Neural cell (in vitro differentiated cells): ENCODE measurements around the gene SYF2. TPM values are rescaled to one million over a fixed set of nuclear protein-coding genes. Genes with fewer than 3 reads are reported as not detected.

Experiments
- H2AFZ ChIP-seq: fragments of 200-600, 300-800 bp; sonication (generic), shearing (Covaris generic); 2 replicates; pipeline ENCODE4 v1.6.0; 2014; ENCODE audit warnings: low read depth, mild to moderate bottlenecking, antibody characterized with exemption, low read length, moderate library complexity
- H3F3A ChIP-seq: fragments of 200-600 bp; shearing (Covaris generic); 2 replicates; pipeline ENCODE4 v1.6.1; 2016; ENCODE audit warnings: mild to moderate bottlenecking, moderate library complexity, mixed read lengths, antibody characterized with exemption, low read length; ENCODE audit not compliant: insufficient read depth, poor library complexity, severe bottlenecking
- H3K27ac ChIP-seq: fragments of 200-600, 300-800 bp; sonication (generic), shearing (Covaris generic); 2 replicates; pipeline ENCODE4 v1.5.1; 2014; ENCODE audit warnings: mild to moderate bottlenecking, low read length, moderate library complexity
- H3K27me3 ChIP-seq: fragments of 300-800, 200-600 bp; sonication (generic), shearing (Covaris generic); 2 replicates; pipeline ENCODE4 v1.6.0; 2014; ENCODE audit warnings: mild to moderate bottlenecking, low read depth, low read length, moderate library complexity; ENCODE audit not compliant: insufficient read depth
- H3K36me3 ChIP-seq: fragments of 300-800, 200-600 bp; sonication (generic), shearing (Covaris generic); 2 replicates; pipeline ENCODE4 v1.5.1; 2014; ENCODE audit warnings: mild to moderate bottlenecking, antibody characterized with exemption, low read length, moderate library complexity; ENCODE audit not compliant: insufficient read depth
- H3K4me2 ChIP-seq: fragments of 300-800, 200-600 bp; sonication (generic), shearing (Covaris generic); 2 replicates; pipeline ENCODE4 v1.6.0; 2014; ENCODE audit warnings: mild to moderate bottlenecking, low read length
- H3K4me3 ChIP-seq: fragments of 300-800, 200-600 bp; sonication (generic), shearing (Covaris generic); 2 replicates; pipeline ENCODE4 v1.5.1; 2014; ENCODE audit warnings: mild to moderate bottlenecking, low read length, moderate library complexity
- H3K79me2 ChIP-seq: fragments of 200-600 bp; shearing (Covaris generic); replicated peaks from 2 replicates; pipeline ENCODE4 v1.6.0; 2014; ENCODE audit warnings: mild to moderate bottlenecking, low read length, moderate library complexity; ENCODE audit not compliant: insufficient read depth
- H3K9ac ChIP-seq: fragments of 300-800, 200-600 bp; sonication (generic), shearing (Covaris generic); 2 replicates; pipeline ENCODE4 v1.6.1; 2016; ENCODE audit warnings: mild to moderate bottlenecking, low read length, mixed read lengths
- H3K9me2 ChIP-seq: fragments of 200-600 bp; shearing (Covaris generic); 2 replicates; pipeline ENCODE4 v1.6.1; 2016; ENCODE audit warnings: mild to moderate bottlenecking, low read length, mixed read lengths; ENCODE audit not compliant: insufficient read depth
- H3K9me3 ChIP-seq: fragments of 200-600, 300-800 bp; sonication (generic), shearing (Covaris generic); 2 replicates; pipeline ENCODE4 v1.6.1; 2016; ENCODE audit warnings: mild to moderate bottlenecking, mixed run types, low read length, moderate library complexity, mixed read lengths
- H4K20me1 ChIP-seq: fragments of 200-600 bp; shearing (Covaris generic); 2 replicates; pipeline ENCODE4 v1.6.1; 2016; ENCODE audit warnings: mild to moderate bottlenecking, mixed run types; ENCODE audit not compliant: insufficient read depth
- EP300 ChIP-seq: fragments of 450-650 bp; conservative IDR thresholded peaks from 2 replicates; pipeline ENCODE4 v1.6.1; 2014; ENCODE audit warnings: antibody characterized with exemption, mild to moderate bottlenecking, moderate library complexity; ENCODE audit not compliant: poor library complexity, severe bottlenecking
- EZH2 ChIP-seq: fragments of 200-600, 300-800 bp; shearing (Covaris generic), sonication (generic); IDR thresholded peaks from 2 replicates; pipeline ENCODE4 v1.6.1; 2014; ENCODE audit warnings: antibody characterized with exemption, low read length, borderline replicate concordance, mild to moderate bottlenecking; ENCODE audit not compliant: insufficient read depth, poor library complexity, severe bottlenecking
- MXI1 ChIP-seq: fragments of 450-650 bp; conservative IDR thresholded peaks from 2 replicates; pipeline ENCODE4 v1.6.1; 2014; ENCODE audit warnings: antibody characterized with exemption, mild to moderate bottlenecking; ENCODE audit not compliant: poor library complexity, severe bottlenecking
- POLR2AphosphoS5 ChIP-seq: IDR thresholded peaks from 2 replicates; pipeline ENCODE4 v1.6.1; 2012
- RAD21 ChIP-seq: fragments of 450-650 bp; conservative IDR thresholded peaks from 2 replicates; pipeline ENCODE4 v1.6.1; 2014; ENCODE audit warnings: antibody characterized with exemption, mild to moderate bottlenecking, moderate library complexity
- SMC3 ChIP-seq: fragments of 450-650 bp; conservative IDR thresholded peaks from 2 replicates; pipeline ENCODE4 v1.6.1; 2014; ENCODE audit warnings: antibody characterized with exemption, mild to moderate bottlenecking, moderate library complexity; ENCODE audit not compliant: poor library complexity
- TAF1 ChIP-seq: IDR thresholded peaks from 2 replicates; pipeline ENCODE4 v1.6.1; 2012; ENCODE audit warnings: low read depth
- polyA plus RNA-seq: library from polyadenylated mRNA; depleted of rRNA; stranded (reverse); fragments of >200 nt; gene quantifications from 2 replicates; pipeline ENCODE4 v1.2.3, GENCODE V29; 2014
- TF ChIP-seq, protein P1 (sequence below): fragments of 450-650 bp; IDR thresholded peaks from 2 replicates; pipeline ENCODE4 v1.5.1; 2014; ENCODE audit warnings: antibody characterized with exemption, mild to moderate bottlenecking, moderate library complexity; ENCODE audit not compliant: poor library complexity, severe bottlenecking
- TF ChIP-seq, protein P2 (sequence below): IDR thresholded peaks from 2 replicates; pipeline ENCODE4 v1.6.1; 2012; ENCODE audit warnings: borderline replicate concordance

Gene SYF2
- polyA plus RNA-seq, 1 donor from 2014 or later = 94.1 TPM

DNA sequence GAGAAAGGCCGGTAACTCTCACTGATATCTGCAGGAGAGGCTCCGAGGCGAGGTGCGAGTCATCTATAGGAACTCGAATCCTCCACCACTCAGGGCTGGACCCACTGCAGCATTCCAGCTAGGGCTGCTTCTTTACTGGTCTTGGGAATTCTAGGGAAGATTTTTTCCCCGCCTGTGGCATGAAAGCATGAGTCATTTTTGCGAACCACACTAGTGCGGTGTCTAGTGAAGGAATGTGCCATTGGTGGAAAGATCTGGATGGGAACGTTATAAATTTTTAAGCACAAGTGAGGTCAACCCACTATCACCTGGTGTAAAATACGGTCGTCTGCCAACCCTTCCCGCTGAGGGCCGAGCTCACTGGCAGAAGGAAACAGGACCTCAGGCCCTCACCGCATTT lies 49.7 kb downstream of the SYF2 start:
- H3K27ac ChIP-seq = no peak overlapping the region
- no peak overlapping the region for H2AFZ ChIP-seq
- H3K9me2 ChIP-seq = no peaks in the 10 kb centered on the region
- H3K9ac ChIP-seq = no peak overlapping the region
- H3K4me3 ChIP-seq = no peak overlapping the region
- H3K9me3 ChIP-seq = no peaks in the 10 kb centered on the region
- H3K79me2 ChIP-seq = no peaks in the 10 kb centered on the region
- no peak overlapping the region for H3K4me2 ChIP-seq
- H4K20me1 ChIP-seq = no peaks in the 10 kb centered on the region
- no peaks in the 10 kb centered on the region for H3K27me3 ChIP-seq
- no peaks in the 10 kb centered on the region for H3F3A ChIP-seq
- no peaks in the 10 kb centered on the region for H3K36me3 ChIP-seq
- TF ChIP-seq POLR2AphosphoS5 (no peak), TAF1 (no peak), MXI1 (no peak), RAD21 (no peak), EP300 (no peak), EZH2 (no peak), SMC3 (no peak)
- TF ChIP-seq, protein P1, sequence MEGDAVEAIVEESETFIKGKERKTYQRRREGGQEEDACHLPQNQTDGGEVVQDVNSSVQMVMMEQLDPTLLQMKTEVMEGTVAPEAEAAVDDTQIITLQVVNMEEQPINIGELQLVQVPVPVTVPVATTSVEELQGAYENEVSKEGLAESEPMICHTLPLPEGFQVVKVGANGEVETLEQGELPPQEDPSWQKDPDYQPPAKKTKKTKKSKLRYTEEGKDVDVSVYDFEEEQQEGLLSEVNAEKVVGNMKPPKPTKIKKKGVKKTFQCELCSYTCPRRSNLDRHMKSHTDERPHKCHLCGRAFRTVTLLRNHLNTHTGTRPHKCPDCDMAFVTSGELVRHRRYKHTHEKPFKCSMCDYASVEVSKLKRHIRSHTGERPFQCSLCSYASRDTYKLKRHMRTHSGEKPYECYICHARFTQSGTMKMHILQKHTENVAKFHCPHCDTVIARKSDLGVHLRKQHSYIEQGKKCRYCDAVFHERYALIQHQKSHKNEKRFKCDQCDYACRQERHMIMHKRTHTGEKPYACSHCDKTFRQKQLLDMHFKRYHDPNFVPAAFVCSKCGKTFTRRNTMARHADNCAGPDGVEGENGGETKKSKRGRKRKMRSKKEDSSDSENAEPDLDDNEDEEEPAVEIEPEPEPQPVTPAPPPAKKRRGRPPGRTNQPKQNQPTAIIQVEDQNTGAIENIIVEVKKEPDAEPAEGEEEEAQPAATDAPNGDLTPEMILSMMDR = no peak
- TF ChIP-seq, protein P2, sequence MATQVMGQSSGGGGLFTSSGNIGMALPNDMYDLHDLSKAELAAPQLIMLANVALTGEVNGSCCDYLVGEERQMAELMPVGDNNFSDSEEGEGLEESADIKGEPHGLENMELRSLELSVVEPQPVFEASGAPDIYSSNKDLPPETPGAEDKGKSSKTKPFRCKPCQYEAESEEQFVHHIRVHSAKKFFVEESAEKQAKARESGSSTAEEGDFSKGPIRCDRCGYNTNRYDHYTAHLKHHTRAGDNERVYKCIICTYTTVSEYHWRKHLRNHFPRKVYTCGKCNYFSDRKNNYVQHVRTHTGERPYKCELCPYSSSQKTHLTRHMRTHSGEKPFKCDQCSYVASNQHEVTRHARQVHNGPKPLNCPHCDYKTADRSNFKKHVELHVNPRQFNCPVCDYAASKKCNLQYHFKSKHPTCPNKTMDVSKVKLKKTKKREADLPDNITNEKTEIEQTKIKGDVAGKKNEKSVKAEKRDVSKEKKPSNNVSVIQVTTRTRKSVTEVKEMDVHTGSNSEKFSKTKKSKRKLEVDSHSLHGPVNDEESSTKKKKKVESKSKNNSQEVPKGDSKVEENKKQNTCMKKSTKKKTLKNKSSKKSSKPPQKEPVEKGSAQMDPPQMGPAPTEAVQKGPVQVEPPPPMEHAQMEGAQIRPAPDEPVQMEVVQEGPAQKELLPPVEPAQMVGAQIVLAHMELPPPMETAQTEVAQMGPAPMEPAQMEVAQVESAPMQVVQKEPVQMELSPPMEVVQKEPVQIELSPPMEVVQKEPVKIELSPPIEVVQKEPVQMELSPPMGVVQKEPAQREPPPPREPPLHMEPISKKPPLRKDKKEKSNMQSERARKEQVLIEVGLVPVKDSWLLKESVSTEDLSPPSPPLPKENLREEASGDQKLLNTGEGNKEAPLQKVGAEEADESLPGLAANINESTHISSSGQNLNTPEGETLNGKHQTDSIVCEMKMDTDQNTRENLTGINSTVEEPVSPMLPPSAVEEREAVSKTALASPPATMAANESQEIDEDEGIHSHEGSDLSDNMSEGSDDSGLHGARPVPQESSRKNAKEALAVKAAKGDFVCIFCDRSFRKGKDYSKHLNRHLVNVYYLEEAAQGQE = no peak

DNA sequence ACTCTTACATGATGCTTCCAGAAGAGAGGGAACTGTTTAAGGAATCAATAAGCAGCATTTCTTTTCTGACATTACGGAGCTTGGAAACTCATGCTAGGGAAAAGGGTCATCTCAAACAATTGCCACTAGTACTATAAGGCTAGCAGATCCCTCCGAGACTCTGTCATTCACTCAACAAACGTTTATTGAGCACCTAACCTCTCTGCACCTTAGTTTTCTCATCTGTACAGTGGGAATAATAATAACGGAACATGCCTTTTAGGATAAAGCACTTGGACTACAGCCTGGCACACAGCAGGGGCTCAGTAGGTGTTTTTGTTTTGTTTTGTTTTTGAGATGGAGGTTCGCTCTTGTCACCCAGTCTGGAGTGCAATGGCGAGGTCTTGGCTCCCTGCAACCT lies 51.3 kb downstream of the SYF2 start:
- Histone ChIP-seq H3K27ac (no peak overlapping the region), H4K20me1 (no peaks in the 10 kb centered on the region), H3K9me2 (no peaks in the 10 kb centered on the region), H3F3A (no peaks in the 10 kb centered on the region), H3K4me3 (no peak overlapping the region), H3K79me2 (no peaks in the 10 kb centered on the region), H2AFZ (no peak overlapping the region), H3K36me3 (no peaks in the 10 kb centered on the region), H3K27me3 (no peaks in the 10 kb centered on the region), H3K4me2 (no peak overlapping the region), H3K9ac (no peak overlapping the region), H3K9me3 (no peaks in the 10 kb centered on the region)
- TF ChIP-seq, protein P2 = no peak
- no peak for TF ChIP-seq MXI1
- TF ChIP-seq POLR2AphosphoS5 = no peak
